ENCODE results near the gene TMEM145.

- TF ChIP-seq POLR2AphosphoS5 (IDR thresholded peaks at IDR 0.05; ENCODE audit: low read depth, low read length): no peak
- no peak for TF ChIP-seq SIN3A (IDR thresholded peaks at IDR 0.05; ENCODE audit: borderline replicate concordance, insufficient read depth, low read length)
- TF ChIP-seq, protein P1, sequence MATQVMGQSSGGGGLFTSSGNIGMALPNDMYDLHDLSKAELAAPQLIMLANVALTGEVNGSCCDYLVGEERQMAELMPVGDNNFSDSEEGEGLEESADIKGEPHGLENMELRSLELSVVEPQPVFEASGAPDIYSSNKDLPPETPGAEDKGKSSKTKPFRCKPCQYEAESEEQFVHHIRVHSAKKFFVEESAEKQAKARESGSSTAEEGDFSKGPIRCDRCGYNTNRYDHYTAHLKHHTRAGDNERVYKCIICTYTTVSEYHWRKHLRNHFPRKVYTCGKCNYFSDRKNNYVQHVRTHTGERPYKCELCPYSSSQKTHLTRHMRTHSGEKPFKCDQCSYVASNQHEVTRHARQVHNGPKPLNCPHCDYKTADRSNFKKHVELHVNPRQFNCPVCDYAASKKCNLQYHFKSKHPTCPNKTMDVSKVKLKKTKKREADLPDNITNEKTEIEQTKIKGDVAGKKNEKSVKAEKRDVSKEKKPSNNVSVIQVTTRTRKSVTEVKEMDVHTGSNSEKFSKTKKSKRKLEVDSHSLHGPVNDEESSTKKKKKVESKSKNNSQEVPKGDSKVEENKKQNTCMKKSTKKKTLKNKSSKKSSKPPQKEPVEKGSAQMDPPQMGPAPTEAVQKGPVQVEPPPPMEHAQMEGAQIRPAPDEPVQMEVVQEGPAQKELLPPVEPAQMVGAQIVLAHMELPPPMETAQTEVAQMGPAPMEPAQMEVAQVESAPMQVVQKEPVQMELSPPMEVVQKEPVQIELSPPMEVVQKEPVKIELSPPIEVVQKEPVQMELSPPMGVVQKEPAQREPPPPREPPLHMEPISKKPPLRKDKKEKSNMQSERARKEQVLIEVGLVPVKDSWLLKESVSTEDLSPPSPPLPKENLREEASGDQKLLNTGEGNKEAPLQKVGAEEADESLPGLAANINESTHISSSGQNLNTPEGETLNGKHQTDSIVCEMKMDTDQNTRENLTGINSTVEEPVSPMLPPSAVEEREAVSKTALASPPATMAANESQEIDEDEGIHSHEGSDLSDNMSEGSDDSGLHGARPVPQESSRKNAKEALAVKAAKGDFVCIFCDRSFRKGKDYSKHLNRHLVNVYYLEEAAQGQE (IDR thresholded peaks at IDR 0.05; ENCODE audit: insufficient read depth in 1 of 2, low read depth in 2 of 2, low read length in 2 of 2): no peak
- no peak for TF ChIP-seq TAF1 (IDR thresholded peaks at IDR 0.05; ENCODE audit: borderline replicate concordance, insufficient read depth, low read length)
These were observed 42.8 kb downstream of the TMEM145 start for GRCh38 chr19:42355896-42356295.
